HG02798 (cell line): ENCODE measurements around the gene OR2J1.
A peak's percentile ranks its signal among the peaks of the same experiment; 100 is the strongest.
"Not testable (repeated sequence)": the region's sequence is repeated elsewhere in the genome, so short reads cannot be mapped to it uniquely, and the experiment has no call there.

Source experiments
- ATAC-seq: cut with Tn5 transposase; IDR thresholded peaks from one replicate; pipeline ENCODE4 v1.9.1; 2021; ENCODE audit warnings: mild to moderate bottlenecking; ENCODE audit not compliant: unreplicated experiment, poor library complexity

OR2J1 gene

GRCh38 chr6:29099190-29099589 lies at the start of gene OR2J1:
Gene OR2J1 (plus strand): TSS chr6:29099490. CDS start chr6:29100943, 1,453 bp downstream.
- no peak for ATAC-seq

GRCh38 chr6:29051680-29052079 lies 47.6 kb upstream of the OR2J1 start:
- no peak for ATAC-seq

DNA sequence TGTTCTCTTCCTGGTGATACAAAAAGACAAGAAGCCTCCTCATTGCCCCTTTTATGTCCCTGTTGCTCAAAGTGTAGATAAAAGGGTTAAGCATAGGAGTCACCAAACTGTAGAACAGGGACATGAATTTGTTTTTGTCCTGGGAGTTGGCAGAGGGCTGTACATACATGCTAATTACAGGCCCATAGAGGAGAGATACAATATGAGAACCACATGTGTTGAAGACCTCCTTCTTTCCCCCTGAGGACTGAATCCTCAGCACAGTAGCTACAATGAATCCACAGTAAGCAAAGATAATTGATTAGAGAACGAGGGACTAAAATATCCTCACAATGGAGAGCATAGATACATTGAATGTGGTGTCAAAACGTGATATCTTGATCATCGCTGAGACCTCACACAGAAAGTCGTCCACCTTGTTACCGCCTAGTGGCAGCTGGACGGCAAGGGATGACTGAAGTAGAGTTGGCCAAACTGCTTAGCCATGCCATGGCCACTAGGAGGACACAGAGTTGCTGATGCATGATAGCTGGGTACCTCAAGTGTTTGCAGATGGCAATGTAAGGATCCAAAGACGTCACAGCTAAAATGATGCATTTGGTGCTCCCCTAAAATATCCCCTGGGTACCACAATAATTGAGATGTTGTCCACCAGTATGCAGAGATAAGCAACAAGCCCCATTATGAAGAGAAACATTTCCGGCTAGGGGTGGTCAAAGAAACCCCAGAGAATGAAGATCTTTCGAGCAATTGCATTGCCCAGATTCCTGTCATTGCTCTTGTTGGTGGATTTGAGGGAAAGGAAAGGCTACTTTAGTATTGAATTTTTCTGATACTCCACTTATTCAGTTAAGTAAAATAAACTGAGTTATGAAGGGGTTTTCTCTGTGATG lies 27.2 kb upstream of the OR2J1 start:
- ATAC-seq, result peak; percentile 41

- no peak for ATAC-seq
Observed at GRCh38 chr6:29079203-29079602, 20.1 kb upstream of the OR2J1 start.

GRCh38 chr6:29081312-29081711 lies 18.0 kb upstream of the OR2J1 start:
- no peak for ATAC-seq

DNA sequence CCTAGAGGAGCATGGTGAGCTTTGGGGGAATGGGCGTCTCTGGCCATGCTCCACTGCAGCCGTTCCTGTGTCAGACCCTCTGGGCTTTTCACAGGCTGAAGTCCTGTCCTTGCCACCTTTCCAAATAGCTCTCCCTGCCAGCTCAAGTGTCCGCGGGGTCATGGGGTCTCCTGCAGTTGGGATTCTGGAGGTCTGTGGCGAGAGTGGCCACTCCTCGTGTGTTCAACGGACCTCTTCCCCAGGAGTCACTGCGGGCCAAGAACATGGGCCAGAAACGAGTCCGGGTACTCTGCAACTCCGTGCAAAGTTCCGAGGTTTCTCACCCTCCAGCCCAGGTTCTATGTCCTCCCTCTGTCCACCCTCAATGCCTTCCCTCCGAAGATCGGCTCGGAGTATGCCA lies 16.8 kb upstream of the OR2J1 start:
- ATAC-seq, result no peak

DNA sequence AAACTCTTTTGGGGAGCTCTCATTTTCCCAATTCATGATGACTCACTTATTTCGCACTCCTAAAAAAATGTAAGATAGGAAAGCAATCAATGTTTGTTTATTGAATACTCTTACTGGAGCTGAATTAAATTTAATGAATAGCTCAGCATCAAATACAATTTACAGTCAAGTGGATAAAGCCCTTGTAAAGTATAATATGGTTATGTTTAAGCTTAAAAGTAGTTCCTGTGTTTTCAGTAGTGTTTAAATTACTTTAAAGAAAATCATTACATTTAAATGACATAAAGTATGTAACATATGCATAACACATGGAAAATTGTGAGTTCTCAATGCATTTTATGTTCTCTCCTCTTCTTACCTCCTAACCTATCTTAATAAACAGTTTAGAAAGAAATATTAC lies 12.1 kb upstream of the OR2J1 start, which contains the start of gene OR2B3:
OR2B3 (minus strand) TSS at position 101 of the 400 bp plus-strand sequence; CDS start at position 36, 65 bp downstream.
- ATAC-seq, result no peak

DNA sequence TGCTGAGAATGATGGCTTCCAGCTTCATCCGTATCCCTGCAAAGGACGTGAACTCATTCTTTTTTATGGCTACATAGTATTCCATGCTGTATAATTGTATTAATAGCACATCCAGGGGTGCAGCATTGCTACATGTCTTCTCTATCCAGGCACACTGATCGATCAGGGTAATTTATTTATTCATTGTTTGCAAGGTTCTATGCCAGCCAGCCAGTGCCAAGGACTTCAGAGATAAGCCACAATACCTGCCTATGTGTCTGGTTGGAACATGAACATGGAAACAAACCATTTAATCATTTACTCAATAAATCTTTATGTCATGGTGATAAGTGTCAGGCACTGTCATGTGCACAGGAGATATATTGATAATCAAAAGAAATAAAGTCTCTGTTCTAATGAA lies 6.3 kb upstream of the OR2J1 start:
- no peak for ATAC-seq

GRCh38 chr6:29097803-29098202 lies 1.5 kb upstream of the OR2J1 start:
- no peak for ATAC-seq

GRCh38 chr6:29107758-29108157 lies 8.5 kb downstream of the OR2J1 start, which contains the start of gene OR2J3:
Gene OR2J3 (plus strand): TSS chr6:29108058. CDS start chr6:29111891, 3,833 bp downstream.
- no peak for ATAC-seq

DNA sequence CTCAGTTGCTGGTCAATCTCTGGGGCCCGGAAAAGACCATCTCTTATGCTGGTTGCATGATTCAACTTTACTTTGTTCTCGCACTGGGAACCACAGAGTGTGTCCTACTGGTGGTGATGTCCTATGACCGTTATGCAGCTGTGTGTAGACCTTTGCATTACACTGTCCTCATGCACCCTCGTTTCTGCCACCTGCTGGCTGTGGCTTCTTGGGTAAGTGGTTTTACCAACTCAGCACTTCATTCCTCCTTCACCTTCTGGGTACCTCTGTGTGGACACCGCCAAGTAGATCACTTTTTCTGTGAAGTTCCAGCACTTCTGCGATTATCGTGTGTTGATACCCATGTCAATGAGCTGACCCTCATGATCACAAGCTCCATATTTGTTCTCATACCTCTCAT lies 12.8 kb downstream of the OR2J1 start:
- no peak for ATAC-seq

- not testable (repeated sequence) for ATAC-seq
Observed at GRCh38 chr6:29114964-29115363, 15.7 kb downstream of the OR2J1 start.

DNA sequence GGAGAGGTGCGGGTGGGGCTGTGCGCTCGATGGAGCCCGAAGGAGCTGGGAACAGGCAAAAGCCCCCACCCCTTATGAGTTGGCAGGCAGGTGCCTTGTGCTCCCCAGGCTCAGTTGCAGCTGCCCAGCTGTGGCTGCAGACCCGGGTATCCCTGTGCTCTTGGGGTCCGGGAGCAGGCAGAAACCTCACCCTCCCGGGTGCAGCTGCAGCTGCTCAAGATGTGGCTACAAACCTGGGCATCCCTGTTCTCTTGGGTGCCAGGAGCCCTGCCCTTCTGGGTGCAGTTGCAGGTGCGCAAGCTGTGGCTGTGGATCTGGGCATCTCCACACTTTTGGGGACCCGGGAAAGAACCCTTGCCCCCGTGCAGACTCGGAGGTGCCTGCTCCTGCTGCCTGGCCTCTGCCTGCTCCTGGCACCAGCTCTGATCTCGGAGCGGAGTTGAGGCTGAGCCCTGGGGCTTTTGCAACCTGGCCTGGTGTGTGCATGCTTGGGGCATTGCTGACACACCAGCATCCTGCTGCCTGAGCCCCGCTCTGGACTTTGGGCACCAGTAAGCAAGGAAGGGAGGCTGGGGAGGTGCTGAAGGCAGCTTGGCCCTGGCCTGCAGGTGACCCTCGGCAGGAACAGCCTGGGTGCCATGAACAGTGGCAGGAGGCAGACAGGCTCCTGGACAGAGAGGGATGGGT lies 30.2 kb downstream of the OR2J1 start:
- no peak for ATAC-seq

DNA sequence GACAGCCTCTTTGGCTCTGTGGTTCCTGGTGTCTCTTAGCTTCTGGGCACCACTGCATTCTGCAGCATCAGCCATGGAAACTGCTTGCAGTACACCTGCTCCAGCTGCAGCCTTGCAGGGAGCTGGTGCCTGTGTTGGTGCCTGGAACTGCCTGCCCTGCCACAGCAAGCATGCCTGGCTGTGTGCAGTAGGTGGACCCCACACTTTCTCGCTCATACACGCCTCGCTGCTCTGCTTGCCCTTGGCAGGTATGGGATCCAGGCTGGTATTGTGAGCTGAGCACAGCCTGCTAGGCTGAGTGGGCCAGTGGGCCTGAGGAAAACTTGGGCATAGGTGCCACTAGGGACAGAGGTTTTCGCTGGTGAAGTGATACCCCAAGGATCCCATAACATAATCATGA lies 31.4 kb downstream of the OR2J1 start:
- ATAC-seq, result no peak

GRCh38 chr6:29131691-29132090 lies 32.4 kb downstream of the OR2J1 start:
- ATAC-seq, result no peak

- no peak for ATAC-seq
Observed at GRCh38 chr6:29137724-29138123, 38.4 kb downstream of the OR2J1 start.

DNA sequence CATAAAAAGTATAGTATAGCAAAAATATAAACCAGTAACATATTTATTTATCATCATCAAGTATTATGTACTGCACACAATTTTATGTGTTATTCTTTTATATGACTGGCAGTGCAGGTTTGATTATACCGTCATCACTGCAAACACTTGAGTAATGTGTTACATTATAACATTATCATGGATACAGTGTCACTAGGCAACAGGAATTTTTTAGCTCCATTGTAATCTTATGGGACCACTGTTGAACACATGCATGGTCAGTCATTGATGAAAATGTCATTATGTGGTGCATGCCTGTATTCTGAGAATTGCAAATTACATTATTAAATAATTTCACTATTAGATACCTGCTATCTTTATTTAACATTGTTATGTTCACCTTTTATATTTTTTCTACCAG lies 42.3 kb downstream of the OR2J1 start:
- no peak for ATAC-seq

DNA sequence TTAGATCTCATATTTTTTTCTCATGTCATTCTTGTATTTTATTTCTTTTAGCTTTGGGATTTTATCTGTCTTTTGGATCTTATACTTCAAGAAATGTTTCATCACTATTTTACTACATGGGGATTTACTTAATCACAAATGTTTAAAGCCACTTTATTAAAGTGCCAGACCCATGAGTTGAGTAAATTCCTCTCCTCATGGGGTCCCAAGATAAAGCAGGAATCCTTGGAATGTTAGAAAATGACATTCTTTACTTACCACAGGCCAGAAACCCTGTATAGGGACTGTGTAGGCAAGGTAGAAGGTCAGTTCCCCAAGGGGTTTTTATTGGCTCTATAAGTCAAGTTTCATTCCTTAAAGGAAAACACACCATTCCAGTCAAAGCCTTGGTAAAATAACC lies 43.0 kb downstream of the OR2J1 start:
- no peak for ATAC-seq

GRCh38 chr6:29146179-29146578 lies 46.9 kb downstream of the OR2J1 start:
- no peak for ATAC-seq

DNA sequence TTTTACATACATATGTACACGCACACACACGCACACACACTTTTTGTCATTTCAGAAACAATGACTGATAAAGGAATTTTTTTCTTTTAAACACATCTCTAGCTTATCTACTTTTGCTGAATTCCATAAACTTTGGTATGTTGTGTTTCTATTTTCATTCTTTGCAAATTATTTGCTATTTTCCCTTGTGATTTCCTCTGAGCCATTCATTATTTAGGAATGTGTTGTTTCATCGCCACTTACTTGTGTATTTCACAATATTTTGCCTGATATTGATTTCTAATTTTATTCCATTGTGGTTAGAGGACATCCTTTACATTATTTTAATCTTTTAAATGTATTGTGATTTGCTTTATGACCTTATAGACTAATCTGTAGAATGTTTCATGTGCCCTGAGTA lies 47.8 kb downstream of the OR2J1 start:
- no peak for ATAC-seq

DNA sequence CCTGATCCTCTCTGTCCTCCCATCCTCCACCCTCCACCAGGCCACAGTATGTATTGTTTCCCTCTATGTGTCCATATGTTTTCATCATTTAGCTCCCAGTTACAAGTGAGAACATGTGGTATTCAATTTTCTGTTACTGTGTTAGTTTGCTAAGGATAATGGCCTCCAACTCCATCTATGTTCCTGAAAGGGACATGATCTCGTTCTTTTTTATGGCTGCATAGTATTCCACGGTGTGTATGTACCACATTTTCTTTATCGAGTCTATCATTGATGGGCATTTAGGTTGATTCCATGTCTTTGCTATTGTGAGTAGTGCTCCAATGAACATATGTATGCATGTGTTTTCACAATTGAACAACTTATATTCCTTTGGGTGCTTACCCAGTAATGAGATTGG lies 50.2 kb downstream of the OR2J1 start:
- not testable (repeated sequence) for ATAC-seq
